Astrocyte (in vitro differentiated cells and primary cell): ENCODE results near the gene APP. TPM values are rescaled to one million over a fixed set of nuclear protein-coding genes. Genes with fewer than 3 reads are reported as not detected.

ENCODE experiments used
- DNase-seq: peaks from one replicate; pipeline ENCODE4 v3.0.0-alpha.2; 2010; ENCODE audit warnings: low read depth
- FAIRE-seq: peaks from 2 replicates; lab custom pipeline; 2011; peaks lifted over from hg19 to GRCh38; lab: Jason Lieb, UNC
- H2AFZ ChIP-seq: 2 replicates; pipeline ENCODE4 v1.6.0; 2012; ENCODE audit warnings: low read depth, low read length, inconsistent platforms
- H3K27ac ChIP-seq: 2 replicates; pipeline ENCODE4 v1.5.1; 2011; ENCODE audit warnings: low read depth, low read length, inconsistent platforms
- H3K27me3 ChIP-seq: 2 replicates; pipeline ENCODE4 v1.6.0; 2011; ENCODE audit warnings: low read length, inconsistent platforms; ENCODE audit not compliant: insufficient read depth
- H3K36me3 ChIP-seq: 2 replicates; pipeline ENCODE4 v1.5.1; 2011; ENCODE audit warnings: low read length, inconsistent platforms; ENCODE audit not compliant: insufficient read depth
- H3K4me1 ChIP-seq: 2 replicates; pipeline ENCODE4 v1.5.1; 2011; ENCODE audit warnings: low read length, inconsistent platforms; ENCODE audit not compliant: insufficient read depth
- H3K4me2 ChIP-seq: 2 replicates; pipeline ENCODE4 v1.6.0; 2012; ENCODE audit warnings: low read length, inconsistent platforms
- H3K4me3 ChIP-seq: 2 replicates; pipeline ENCODE4 v1.5.1; 2011; ENCODE audit warnings: low read depth, mild to moderate bottlenecking, low read length, inconsistent platforms; ENCODE audit not compliant: insufficient read depth
- H3K79me2 ChIP-seq: 2 replicates; pipeline ENCODE4 v1.6.0; 2012; ENCODE audit warnings: mild to moderate bottlenecking, low read length, inconsistent platforms; ENCODE audit not compliant: insufficient read depth
- H3K9ac ChIP-seq: 2 replicates; pipeline ENCODE4 v1.6.0; 2012; ENCODE audit warnings: mild to moderate bottlenecking, low read length, inconsistent platforms
- H3K9me3 ChIP-seq: 2 replicates; pipeline ENCODE4 v1.5.1; 2012; ENCODE audit warnings: low read depth, mild to moderate bottlenecking, low read length, inconsistent platforms; ENCODE audit not compliant: insufficient read depth
- H4K20me1 ChIP-seq: 2 replicates; pipeline ENCODE4 v1.6.0; 2012; ENCODE audit warnings: low read length, inconsistent platforms; ENCODE audit not compliant: insufficient read depth
- H3K27ac Mint-ChIP-seq: one replicate; pipeline ENCODE4 v1.8.0; 2021; ENCODE audit warnings: mild to moderate bottlenecking, mixed read lengths; ENCODE audit not compliant: unreplicated experiment
- H3K27me3 Mint-ChIP-seq: one replicate; pipeline ENCODE4 v1.8.0; 2021; ENCODE audit warnings: low read depth, mixed read lengths; ENCODE audit not compliant: unreplicated experiment
- H3K36me3 Mint-ChIP-seq: one replicate; pipeline ENCODE4 v1.8.0; 2021; ENCODE audit warnings: low read depth, mixed read lengths; ENCODE audit not compliant: unreplicated experiment
- H3K4me1 Mint-ChIP-seq: one replicate; pipeline ENCODE4 v1.8.0; 2021; ENCODE audit warnings: low read depth, mixed read lengths; ENCODE audit not compliant: unreplicated experiment
- H3K4me3 Mint-ChIP-seq: one replicate; pipeline ENCODE4 v1.8.0; 2021; ENCODE audit warnings: mild to moderate bottlenecking, moderate library complexity, mixed read lengths; ENCODE audit not compliant: unreplicated experiment
- H3K9me3 Mint-ChIP-seq: one replicate; pipeline ENCODE4 v1.8.0; 2021; ENCODE audit warnings: mild to moderate bottlenecking, mixed read lengths; ENCODE audit not compliant: unreplicated experiment
- CTCF ChIP-seq: IDR thresholded peaks from 2 replicates; pipeline ENCODE4 v1.5.1; 2011; ENCODE audit warnings: low read depth, mild to moderate bottlenecking, inconsistent platforms, low read length, moderate library complexity; ENCODE audit not compliant: insufficient read depth
- EZH2 ChIP-seq: IDR thresholded peaks from 2 replicates; pipeline ENCODE4 v1.6.1; 2012; ENCODE audit warnings: mild to moderate bottlenecking, low read length, inconsistent platforms; ENCODE audit not compliant: insufficient read depth
- total RNA-seq: library from RNA; stranded (reverse); gene quantifications from 2 replicates; pipeline ENCODE4 v1.2.1, GENCODE V29; 2021

Gene APP
- total RNA-seq, 1 donor from 2014 or later = 823 TPM

- Mint-ChIP-seq H3K4me1 (peaks cover 25% of the 10 kb centered on the region), H3K27me3 (no peaks in the 10 kb centered on the region), H3K27ac (no peak overlapping the region), H3K4me3 (no peak overlapping the region), H3K9me3 (no peaks in the 10 kb centered on the region), H3K36me3 (no peaks in the 10 kb centered on the region)
- Histone ChIP-seq H3K4me1 (no peaks in the 10 kb centered on the region), H3K36me3 (no peaks in the 10 kb centered on the region), H2AFZ (no peak overlapping the region), H3K9me3 (no peaks in the 10 kb centered on the region), H3K27me3 (no peaks in the 10 kb centered on the region), H3K9ac (no peak overlapping the region), H3K79me2 (peaks cover 99% of the 10 kb centered on the region), H3K27ac (no peak overlapping the region), H4K20me1 (peaks cover 74% of the 10 kb centered on the region), H3K4me2 (no peak overlapping the region), H3K4me3 (no peak overlapping the region)
- FAIRE-seq = no peak
- no peak for DNase-seq
- no peak for TF ChIP-seq EZH2
- no peak for TF ChIP-seq CTCF
These were observed 10.7 kb downstream of the APP start for GRCh38 chr21:26159869-26160268.

- Histone ChIP-seq H3K36me3 (no peaks in the 10 kb centered on the region), H4K20me1 (peaks cover 80% of the 10 kb centered on the region), H3K27me3 (no peaks in the 10 kb centered on the region), H3K4me1 (no peaks in the 10 kb centered on the region), H3K79me2 (peaks cover 100% of the 10 kb centered on the region), H3K9me3 (no peaks in the 10 kb centered on the region), H3K4me2 (no peak overlapping the region), H2AFZ (no peak overlapping the region), H3K27ac (no peak overlapping the region), H3K9ac (no peak overlapping the region), H3K4me3 (no peak overlapping the region)
- TF ChIP-seq EZH2 = no peak
- TF ChIP-seq CTCF = no peak
- FAIRE-seq (no peak), DNase-seq (no peak)
- no peaks in the 10 kb centered on the region for H3K9me3 Mint-ChIP-seq
- peaks cover 34% of the 10 kb centered on the region for H3K4me1 Mint-ChIP-seq
- H3K36me3 Mint-ChIP-seq = peaks cover 2% of the 10 kb centered on the region
- H3K4me3 Mint-ChIP-seq = no peak overlapping the region
- no peaks in the 10 kb centered on the region for H3K27me3 Mint-ChIP-seq
- no peak overlapping the region for H3K27ac Mint-ChIP-seq
These were observed 12.8 kb downstream of the APP start for GRCh38 chr21:26157801-26158200.

GRCh38 chr21:26154753-26155152 lies 15.8 kb downstream of the APP start:
- H4K20me1 ChIP-seq = peaks cover 74% of the 10 kb centered on the region

More at GRCh38 chr21:26154753-26155152, 15.8 kb downstream of the APP start:
- no peaks in the 10 kb centered on the region for H3K27me3 Mint-ChIP-seq
- no peak for TF ChIP-seq EZH2
- no peak for TF ChIP-seq CTCF
- H3K4me3 Mint-ChIP-seq = no peak overlapping the region
- Histone ChIP-seq H3K4me2 (no peak overlapping the region), H3K4me3 (no peak overlapping the region), H3K9ac (no peak overlapping the region), H3K36me3 (no peaks in the 10 kb centered on the region), H3K9me3 (no peaks in the 10 kb centered on the region), H3K27me3 (no peaks in the 10 kb centered on the region), H3K4me1 (no peaks in the 10 kb centered on the region), H3K27ac (no peak overlapping the region), H2AFZ (no peak overlapping the region), H3K79me2 (peaks cover 98% of the 10 kb centered on the region)
- no peak overlapping the region for H3K27ac Mint-ChIP-seq
- FAIRE-seq = no peak
- no peak for DNase-seq
- peaks cover 31% of the 10 kb centered on the region for H3K4me1 Mint-ChIP-seq
- H3K36me3 Mint-ChIP-seq = peaks cover 3% of the 10 kb centered on the region
- H3K9me3 Mint-ChIP-seq = no peaks in the 10 kb centered on the region
